Activated naive CD8-positive, alpha-beta T cell (primary cell): ENCODE data around the gene PPOX.

Experiments used
- H3K27ac Mint-ChIP-seq: one replicate; pipeline ENCODE4 v1.8.0; 2021; ENCODE audit warnings: mixed read lengths
- H3K27me3 Mint-ChIP-seq: one replicate; pipeline ENCODE4 v1.8.0; 2021; ENCODE audit warnings: mixed read lengths
- H3K36me3 Mint-ChIP-seq: one replicate; pipeline ENCODE4 v1.8.0; 2021; ENCODE audit warnings: mixed read lengths
- H3K4me1 Mint-ChIP-seq: one replicate; pipeline ENCODE4 v1.8.0; 2021; ENCODE audit warnings: low read depth, mixed read lengths
- H3K4me3 Mint-ChIP-seq: one replicate; pipeline ENCODE4 v1.8.0; 2021; ENCODE audit warnings: mild to moderate bottlenecking, mixed read lengths
- H3K9me3 Mint-ChIP-seq: one replicate; pipeline ENCODE4 v1.8.0; 2021; ENCODE audit warnings: low read depth, mixed read lengths

PPOX gene

DNA sequence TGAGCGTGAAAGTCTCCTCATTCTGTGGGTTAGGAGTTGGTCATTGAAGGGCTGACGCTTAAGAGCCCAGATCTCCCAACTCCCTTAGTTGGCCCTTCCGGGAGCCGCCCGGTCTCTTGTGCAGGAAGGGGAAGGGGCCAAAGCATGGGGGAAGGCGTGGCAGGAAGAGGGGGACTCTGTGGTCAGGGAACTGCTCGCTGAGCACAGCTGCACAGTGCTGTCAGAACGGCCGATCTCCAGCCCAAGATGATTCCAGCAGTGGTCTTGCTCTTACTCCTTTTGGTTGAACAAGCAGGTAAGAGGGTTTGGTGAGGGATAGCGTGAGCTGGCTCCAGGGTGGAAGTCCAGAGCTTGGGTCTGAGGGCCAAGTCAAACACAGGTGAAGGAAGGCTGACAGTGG is 48.9 kb downstream of the PPOX start, which contains the start of gene FCER1G:
Gene FCER1G, plus strand, starts transcription at position 220 of the 400 bp plus-strand sequence. Its CDS starts 27 bp downstream, at position 247.
- Mint-ChIP-seq H3K9me3 (no peaks in the 10 kb centered on the region), H3K27ac (peak within 1 kb of the TSS; percentile 55), H3K27me3 (no peaks in the 10 kb centered on the region), H3K4me1 (peaks cover 50% of the 10 kb centered on the region), H3K4me3 (peak within 1 kb of the TSS; percentile 22), H3K36me3 (peaks cover 9% of the 10 kb centered on the region)

DNA sequence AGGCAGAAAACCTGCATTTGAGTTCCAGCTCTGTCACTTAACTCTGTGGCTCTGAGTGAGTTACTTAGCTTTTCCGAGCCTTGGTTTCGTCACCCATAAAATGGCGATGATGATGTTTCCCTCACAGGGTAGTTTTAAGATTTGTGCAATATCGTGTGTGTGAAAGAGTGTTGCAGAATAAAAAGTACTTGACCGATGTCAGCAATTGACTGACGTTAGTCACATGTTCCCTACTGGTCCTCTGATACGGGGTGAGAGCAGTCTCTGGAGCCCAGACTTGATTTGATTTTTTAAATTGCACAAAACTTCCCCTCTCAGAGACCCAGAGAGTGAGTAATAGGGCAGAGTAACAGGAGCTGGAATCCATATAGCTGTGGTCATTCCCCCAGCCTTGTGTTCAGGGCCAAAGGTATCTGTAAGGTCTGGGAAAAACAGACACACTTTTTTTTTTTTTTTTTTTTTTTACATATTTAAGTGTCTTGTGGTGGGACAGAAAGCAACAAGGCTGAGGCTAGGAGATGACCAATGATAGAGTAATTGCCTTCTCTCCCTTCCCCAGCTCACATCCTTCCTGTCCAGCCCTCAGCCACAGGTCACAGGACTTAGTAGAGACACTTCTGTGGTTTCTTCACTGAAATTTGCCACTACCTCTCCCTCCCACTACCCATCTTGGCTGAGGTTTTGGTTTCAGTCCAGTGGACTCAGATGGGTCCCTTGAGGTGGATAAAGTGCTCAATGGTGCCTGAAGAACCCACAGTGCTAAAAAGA is 50.9 kb downstream of the PPOX start:
- peaks cover 8% of the 10 kb centered on the region for H3K36me3 Mint-ChIP-seq
- H3K4me1 Mint-ChIP-seq = peaks cover 59% of the 10 kb centered on the region
- H3K27me3 Mint-ChIP-seq = no peaks in the 10 kb centered on the region
- no peaks in the 10 kb centered on the region for H3K9me3 Mint-ChIP-seq
- H3K27ac Mint-ChIP-seq = peak overlapping the region; percentile 90
- peak overlapping the region; percentile 28 for H3K4me3 Mint-ChIP-seq

DNA sequence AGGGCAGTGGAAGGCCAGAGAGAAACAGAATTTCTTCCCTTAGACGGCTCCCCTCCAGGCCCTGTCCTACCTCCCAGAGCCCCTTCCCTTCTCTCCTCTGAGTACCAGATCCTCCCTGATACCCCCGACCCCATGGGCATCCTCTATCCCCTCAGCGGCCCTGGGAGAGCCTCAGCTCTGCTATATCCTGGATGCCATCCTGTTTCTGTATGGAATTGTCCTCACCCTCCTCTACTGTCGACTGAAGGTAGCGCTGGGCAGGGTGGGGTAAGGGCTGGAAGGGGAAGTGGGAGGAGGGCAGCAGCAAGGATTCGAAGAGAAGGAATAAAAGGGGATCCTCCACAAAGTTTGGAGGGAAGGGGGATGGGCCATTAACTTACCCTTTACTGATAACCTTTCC is 51.6 kb downstream of the PPOX start:
- Mint-ChIP-seq H3K4me1 (peaks cover 62% of the 10 kb centered on the region), H3K27me3 (no peaks in the 10 kb centered on the region), H3K9me3 (no peaks in the 10 kb centered on the region), H3K36me3 (peaks cover 8% of the 10 kb centered on the region), H3K4me3 (no peak overlapping the region), H3K27ac (peak overlapping the region; percentile 90)

DNA sequence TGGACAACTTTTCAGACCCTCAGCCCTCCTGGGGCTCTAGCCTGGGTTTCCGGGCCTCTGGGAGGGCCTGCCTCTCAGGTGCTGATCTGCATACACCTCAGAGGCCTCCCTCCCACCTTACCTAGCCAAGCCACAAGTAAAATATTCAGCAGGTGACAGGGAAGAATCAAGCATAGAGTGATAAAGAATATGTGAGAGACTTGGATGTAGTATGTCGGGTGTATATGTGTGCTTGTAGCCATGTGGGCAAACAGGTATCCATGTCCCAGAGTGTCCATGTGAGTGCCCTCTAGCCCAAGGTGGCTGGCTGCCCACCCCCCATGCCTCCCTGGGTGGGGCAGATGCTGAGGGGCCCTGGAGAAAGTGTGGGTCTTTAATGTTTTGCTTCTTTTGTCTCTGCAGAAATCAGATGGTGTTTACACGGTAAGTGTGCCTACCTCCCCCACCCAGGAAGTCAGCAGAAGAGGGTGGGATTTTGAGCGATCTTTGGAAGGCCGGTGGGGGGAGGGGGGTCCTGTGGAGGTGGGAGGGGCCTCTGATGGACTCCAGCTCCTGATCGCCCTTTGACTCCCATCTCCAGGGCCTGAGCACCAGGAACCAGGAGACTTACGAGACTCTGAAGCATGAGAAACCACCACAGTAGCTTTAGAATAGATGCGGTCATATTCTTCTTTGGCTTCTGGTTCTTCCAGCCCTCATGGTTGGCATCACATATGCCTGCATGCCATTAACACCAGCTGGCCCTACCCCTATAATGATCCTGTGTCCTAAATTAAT is 52.3 kb downstream of the PPOX start:
- peak overlapping the region; percentile 90 for H3K27ac Mint-ChIP-seq
- H3K27me3 Mint-ChIP-seq = no peaks in the 10 kb centered on the region
- peaks cover 5% of the 10 kb centered on the region for H3K36me3 Mint-ChIP-seq
- no peaks in the 10 kb centered on the region for H3K9me3 Mint-ChIP-seq
- H3K4me3 Mint-ChIP-seq = peak overlapping the region; percentile 48
- H3K4me1 Mint-ChIP-seq = peaks cover 63% of the 10 kb centered on the region

DNA sequence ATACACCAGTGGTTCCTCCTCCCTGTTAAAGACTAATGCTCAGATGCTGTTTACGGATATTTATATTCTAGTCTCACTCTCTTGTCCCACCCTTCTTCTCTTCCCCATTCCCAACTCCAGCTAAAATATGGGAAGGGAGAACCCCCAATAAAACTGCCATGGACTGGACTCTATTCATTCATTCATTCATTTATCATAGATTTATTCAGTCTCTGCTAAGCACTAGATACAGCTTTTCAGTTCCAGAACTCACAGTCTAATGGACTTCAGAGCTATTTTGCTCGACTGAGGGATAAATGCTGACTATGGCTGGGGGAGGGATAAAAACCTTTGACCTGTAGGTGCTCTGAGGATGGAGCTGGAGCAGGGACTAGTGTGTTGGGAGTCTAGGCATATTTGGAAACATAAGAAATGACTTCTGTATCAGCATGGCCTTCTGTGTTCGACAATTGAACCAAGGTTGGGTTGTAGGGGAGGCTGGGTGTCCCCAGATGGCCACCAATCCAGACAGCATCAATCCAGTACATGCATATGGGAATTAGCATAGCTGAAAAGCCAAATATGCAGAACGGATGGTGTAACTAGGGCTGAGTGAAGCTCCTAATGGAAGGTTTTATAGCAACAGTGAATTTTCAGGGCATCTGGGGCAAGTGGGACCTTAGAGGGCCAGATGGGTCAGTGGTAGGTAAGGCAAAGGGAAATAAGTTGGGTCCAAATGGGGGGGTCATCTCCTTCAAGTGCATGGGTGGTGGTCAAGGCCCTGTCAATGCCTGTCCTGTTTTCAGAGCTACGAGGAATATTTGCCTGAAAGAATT is 53.1 kb downstream of the PPOX start:
- H3K4me3 Mint-ChIP-seq = peak overlapping the region; percentile 13
- H3K27ac Mint-ChIP-seq = peak overlapping the region; percentile 90
- H3K27me3 Mint-ChIP-seq = no peaks in the 10 kb centered on the region
- H3K36me3 Mint-ChIP-seq = peaks cover 2% of the 10 kb centered on the region
- H3K4me1 Mint-ChIP-seq = peaks cover 67% of the 10 kb centered on the region
- no peaks in the 10 kb centered on the region for H3K9me3 Mint-ChIP-seq

DNA sequence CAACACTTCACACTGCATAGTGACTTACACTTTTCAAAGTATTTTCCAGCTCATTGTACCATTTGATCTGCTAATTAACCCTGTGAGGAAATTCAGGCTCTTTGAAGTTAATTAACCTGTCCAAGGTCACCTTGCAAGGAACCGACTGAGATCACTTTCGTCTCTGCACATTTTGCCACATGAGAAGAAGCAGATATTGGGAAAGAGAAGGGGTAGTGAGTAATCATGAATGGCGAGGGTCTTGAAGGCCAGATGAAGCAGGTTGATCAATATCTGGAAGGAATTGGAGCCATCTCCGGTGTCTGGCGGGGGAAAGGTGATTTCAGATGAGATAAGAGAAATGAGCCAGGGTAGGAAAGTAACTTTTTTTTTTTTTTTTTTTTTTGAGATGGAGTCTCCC is 53.8 kb downstream of the PPOX start:
- Mint-ChIP-seq H3K36me3 (no peaks in the 10 kb centered on the region), H3K4me3 (peak overlapping the region; percentile 4), H3K27ac (peak overlapping the region; percentile 85), H3K27me3 (no peaks in the 10 kb centered on the region), H3K9me3 (no peaks in the 10 kb centered on the region), H3K4me1 (peaks cover 65% of the 10 kb centered on the region)
